ENCODE results near the gene PPT2. TPM values are rescaled to one million over a fixed set of nuclear protein-coding genes. Genes with fewer than 3 reads are reported as not detected.

Gene PPT2
- total and polyA plus RNA-seq, 2 of the 13 experiments (the other 11 are each of a cell fraction or from before 2014, with no cell fraction given), result 39.2 to 61.8 TPM

DNA sequence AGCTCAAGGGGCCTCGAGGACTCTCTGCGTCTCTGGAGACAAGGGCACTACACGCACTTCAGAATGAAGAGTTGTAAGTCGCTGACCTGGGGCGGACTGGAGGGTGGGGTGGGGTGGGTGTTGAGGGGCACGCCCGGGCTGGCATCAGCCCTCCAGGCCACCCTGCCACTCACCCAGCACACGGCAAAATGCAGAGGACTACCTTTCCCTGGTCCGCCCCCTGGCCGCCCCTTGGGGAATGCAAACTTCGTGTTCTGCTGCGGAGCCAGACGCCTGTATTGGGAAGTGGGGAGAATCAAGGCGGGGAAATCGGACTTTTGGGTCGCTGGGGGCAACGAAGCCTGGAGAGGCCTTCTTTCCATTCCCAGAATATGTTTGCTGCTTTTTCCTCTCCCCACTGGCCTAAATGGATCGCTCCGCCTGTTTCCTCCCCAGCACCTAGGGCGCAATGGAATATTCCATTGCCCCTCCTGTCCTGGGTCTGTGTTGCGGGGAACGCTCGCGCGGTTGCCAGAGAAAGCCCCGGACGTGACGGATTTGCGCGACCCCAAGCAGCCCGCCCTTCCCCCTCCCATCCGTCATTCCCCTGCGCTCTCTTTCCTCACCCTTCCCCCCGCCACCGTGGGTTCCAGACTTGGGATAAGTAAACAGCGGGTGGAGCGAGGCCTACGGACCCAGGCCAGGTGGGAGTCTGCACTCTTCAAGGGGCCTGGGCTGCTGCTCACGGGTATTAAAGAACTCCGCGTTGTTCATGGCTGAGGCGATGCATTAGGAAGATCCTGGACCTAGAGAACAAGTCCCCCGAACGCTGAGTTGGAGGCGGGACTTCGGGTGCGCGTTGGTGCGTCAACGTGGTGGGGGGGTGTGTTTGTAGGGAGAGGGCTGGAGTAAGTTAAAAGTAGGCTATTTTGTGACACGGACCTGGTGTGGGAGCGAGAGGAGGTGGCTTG lies at the start of gene PPT2 (continued):
- no peak; the same call in 1 of the 2 replicates for TF ChIP-seq AFF4 (CRISPR knock-in tag; IDR thresholded peaks at IDR 0.05)
- TF ChIP-seq KDM4B (CRISPR knock-in tag; IDR thresholded peaks at IDR 0.05), result peak; percentile 41; the same call in 1 of the 2 replicates
- TF ChIP-seq, protein P1, sequence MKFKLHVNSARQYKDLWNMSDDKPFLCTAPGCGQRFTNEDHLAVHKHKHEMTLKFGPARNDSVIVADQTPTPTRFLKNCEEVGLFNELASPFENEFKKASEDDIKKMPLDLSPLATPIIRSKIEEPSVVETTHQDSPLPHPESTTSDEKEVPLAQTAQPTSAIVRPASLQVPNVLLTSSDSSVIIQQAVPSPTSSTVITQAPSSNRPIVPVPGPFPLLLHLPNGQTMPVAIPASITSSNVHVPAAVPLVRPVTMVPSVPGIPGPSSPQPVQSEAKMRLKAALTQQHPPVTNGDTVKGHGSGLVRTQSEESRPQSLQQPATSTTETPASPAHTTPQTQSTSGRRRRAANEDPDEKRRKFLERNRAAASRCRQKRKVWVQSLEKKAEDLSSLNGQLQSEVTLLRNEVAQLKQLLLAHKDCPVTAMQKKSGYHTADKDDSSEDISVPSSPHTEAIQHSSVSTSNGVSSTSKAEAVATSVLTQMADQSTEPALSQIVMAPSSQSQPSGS (CRISPR knock-in tag; IDR thresholded peaks at IDR 0.05), result peak; percentile 42
- 0 out of 2 replicates have a peak, but pooled peaks have one; percentile 25 for TF ChIP-seq ZSCAN31 (CRISPR knock-in tag; IDR thresholded peaks at IDR 0.05; ENCODE audit: low read depth)
- peak; percentile 71; the same call in 1 of the 2 replicates for TF ChIP-seq ZBTB26 (CRISPR knock-in tag; IDR thresholded peaks at IDR 0.05; ENCODE audit: borderline replicate concordance)
- TF ChIP-seq ZBTB1 (CRISPR knock-in tag; IDR thresholded peaks at IDR 0.05; ENCODE audit: borderline replicate concordance), result no peak
- TF ChIP-seq ZNF766 (CRISPR knock-in tag; IDR thresholded peaks at IDR 0.05; ENCODE audit: borderline replicate concordance), result no peak; the same call in 1 of the 2 replicates
- peak; percentile 69 for TF ChIP-seq THRA (CRISPR knock-in tag; IDR thresholded peaks at IDR 0.05; ENCODE audit: borderline replicate concordance)
- peak; percentile 93 for TF ChIP-seq HDAC1 (CRISPR knock-in tag; IDR thresholded peaks at IDR 0.05)
- TF ChIP-seq ZNF367 (CRISPR knock-in tag; IDR thresholded peaks at IDR 0.05; ENCODE audit: borderline replicate concordance), result no peak
- TF ChIP-seq STAT5B (CRISPR knock-in tag; IDR thresholded peaks at IDR 0.05), result no peak
- TF ChIP-seq TBL1XR1 (IDR thresholded peaks at IDR 0.05; ENCODE audit: borderline replicate concordance, low read length, partially characterized antibody), result peak; percentile 36
- TF ChIP-seq ATF7 (IDR thresholded peaks at IDR 0.05), result peak; percentile 46; the same call in 1 of the 2 replicates
- peak; percentile 81 for TF ChIP-seq ATF7 (CRISPR knock-in tag; IDR thresholded peaks at IDR 0.05)
- no peak; the same call in 1 of the 2 replicates for TF ChIP-seq MIER2 (CRISPR knock-in tag; IDR thresholded peaks at IDR 0.05)
- TF ChIP-seq ZNF773 (CRISPR knock-in tag; IDR thresholded peaks at IDR 0.05; ENCODE audit: borderline replicate concordance), result peak; percentile 76
- TF ChIP-seq, protein P2, sequence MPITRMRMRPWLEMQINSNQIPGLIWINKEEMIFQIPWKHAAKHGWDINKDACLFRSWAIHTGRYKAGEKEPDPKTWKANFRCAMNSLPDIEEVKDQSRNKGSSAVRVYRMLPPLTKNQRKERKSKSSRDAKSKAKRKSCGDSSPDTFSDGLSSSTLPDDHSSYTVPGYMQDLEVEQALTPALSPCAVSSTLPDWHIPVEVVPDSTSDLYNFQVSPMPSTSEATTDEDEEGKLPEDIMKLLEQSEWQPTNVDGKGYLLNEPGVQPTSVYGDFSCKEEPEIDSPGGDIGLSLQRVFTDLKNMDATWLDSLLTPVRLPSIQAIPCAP (CRISPR knock-in tag; IDR thresholded peaks at IDR 0.05; ENCODE audit: low read depth), result no peak; the same call in 1 of the 2 replicates
- TF ChIP-seq HMGA1 (CRISPR knock-in tag; conservative IDR thresholded peaks at IDR 0.05), result no peak
- peak; percentile 4; the same call in 1 of the 2 replicates for TF ChIP-seq CHCHD3 (CRISPR knock-in tag; IDR thresholded peaks at IDR 0.05)
- no peak for TF ChIP-seq ZNF672 (CRISPR knock-in tag; IDR thresholded peaks at IDR 0.05)
